GM19397 (cell line): Measurements from ENCODE around the gene PRR23C.

Experiments used
- ATAC-seq: cut with Tn5 transposase; IDR thresholded peaks from one replicate; pipeline ENCODE4 v1.9.1; 2021; ENCODE audit warnings: mild to moderate bottlenecking, moderate library complexity; ENCODE audit not compliant: unreplicated experiment

PRR23C gene

DNA sequence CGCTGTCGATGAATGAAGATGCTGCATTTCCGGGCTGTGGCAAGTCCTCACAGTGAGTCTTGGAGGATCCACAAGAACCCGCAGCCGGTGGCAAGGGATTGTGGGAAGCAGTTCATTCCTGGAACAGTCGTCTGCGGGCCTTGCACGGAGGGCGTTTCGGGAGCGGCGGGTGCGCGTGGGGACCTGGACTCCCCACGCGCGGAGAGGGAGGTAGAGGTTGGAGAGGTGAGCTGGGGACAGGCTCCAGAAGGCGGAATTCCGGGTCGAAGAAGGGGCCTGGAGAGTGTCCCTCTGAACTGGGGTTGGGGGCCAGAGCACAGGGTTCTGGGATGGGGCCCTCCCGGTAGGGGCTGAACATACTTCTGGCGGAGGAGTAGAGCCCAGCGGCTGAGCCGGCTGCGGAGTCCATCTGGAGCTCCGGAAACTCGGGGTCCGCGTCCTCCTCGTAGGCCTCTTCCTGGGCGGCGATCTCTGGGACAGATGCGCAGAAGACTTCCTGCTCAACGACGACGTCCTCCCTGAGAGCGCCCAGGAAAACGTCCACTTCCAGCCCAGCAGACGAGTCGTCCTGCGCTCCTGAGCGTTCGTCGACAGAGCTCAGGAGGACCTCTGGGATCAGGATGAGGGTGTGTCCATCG, 39.2 kb downstream of the PRR23C start:
- no peak for ATAC-seq

DNA sequence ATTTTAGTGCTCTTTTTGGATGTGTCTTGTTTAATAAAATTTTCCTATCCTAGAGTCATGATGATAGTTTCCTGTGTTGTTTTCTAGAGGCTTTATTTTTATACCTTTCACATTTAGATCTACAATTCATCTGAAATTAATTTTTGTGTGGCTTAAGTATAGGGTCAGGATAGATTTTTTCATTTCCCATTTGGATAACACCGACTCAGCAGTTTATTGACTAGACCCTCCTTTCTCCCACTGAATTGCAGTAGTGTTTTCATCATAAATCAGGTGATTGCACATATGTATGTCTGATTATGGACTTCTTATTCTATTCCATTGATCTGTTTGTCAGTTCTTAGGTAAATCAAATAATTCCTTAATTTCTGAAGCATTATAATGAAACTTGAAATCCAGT, 49.0 kb downstream of the PRR23C start:
- ATAC-seq, result no peak
